Hepatocyte (in vitro differentiated cells): ENCODE results near the gene CLIC3. TPM values are rescaled to one million over a fixed set of nuclear protein-coding genes. Genes with fewer than 3 reads are reported as not detected.

Source experiments
- DNase-seq: peaks from one replicate; pipeline ENCODE4 v3.0.0-alpha.2; 2016; ENCODE audit warnings: low spot score
- H2AFZ ChIP-seq: fragments of 200-600 bp; sonication (generic); 2 replicates; pipeline ENCODE4 v1.6.0; 2016; ENCODE audit warnings: antibody characterized with exemption, mild to moderate bottlenecking
- H3K27ac ChIP-seq: fragments of 200-600 bp; sonication (generic); 2 replicates; pipeline ENCODE4 v1.5.1; 2016; ENCODE audit warnings: mild to moderate bottlenecking
- H3K27me3 ChIP-seq: fragments of 200-600 bp; sonication (generic); 2 replicates; pipeline ENCODE4 v1.6.1; 2016
- H3K36me3 ChIP-seq: fragments of 200-600 bp; sonication (generic); replicated peaks from 2 replicates; pipeline ENCODE4 v1.5.1; 2016; ENCODE audit warnings: low read depth; ENCODE audit not compliant: insufficient read depth
- H3K4me1 ChIP-seq: fragments of 200-600 bp; sonication (generic); 2 replicates; pipeline ENCODE4 v1.5.1; 2016; ENCODE audit warnings: mild to moderate bottlenecking, moderate library complexity; ENCODE audit not compliant: insufficient read depth
- H3K4me2 ChIP-seq: fragments of 200-600 bp; sonication (generic); 2 replicates; pipeline ENCODE4 v1.6.0; 2016
- H3K4me3 ChIP-seq: fragments of 200-600 bp; sonication (generic); 2 replicates; pipeline ENCODE4 v1.5.1; 2016; ENCODE audit warnings: mild to moderate bottlenecking
- H3K79me2 ChIP-seq: fragments of 200-600 bp; sonication (generic); 2 replicates; pipeline ENCODE4 v1.6.0; 2017; ENCODE audit warnings: mild to moderate bottlenecking
- H3K9me2 ChIP-seq: fragments of 200-600 bp; sonication (generic); replicated peaks from 2 replicates; pipeline ENCODE4 v1.6.0; 2017; ENCODE audit warnings: mild to moderate bottlenecking; ENCODE audit not compliant: insufficient read depth
- H3K9me3 ChIP-seq: fragments of 200-600 bp; sonication (generic); 2 replicates; pipeline ENCODE4 v1.5.1; 2016; ENCODE audit warnings: low read depth, mild to moderate bottlenecking
- H4K20me1 ChIP-seq: fragments of 200-600 bp; sonication (generic); 2 replicates; pipeline ENCODE4 v1.6.0; 2016; ENCODE audit warnings: mild to moderate bottlenecking; ENCODE audit not compliant: insufficient read depth, poor library complexity, severe bottlenecking
- CTCF ChIP-seq: fragments of 200-600 bp; sonication (generic); IDR thresholded peaks from 2 replicates; pipeline ENCODE4 v1.5.1; 2016; ENCODE audit warnings: antibody characterized with exemption, mild to moderate bottlenecking; ENCODE audit not compliant: poor library complexity
- EZH2 ChIP-seq: fragments of 200-600 bp; sonication (generic); IDR thresholded peaks from 2 replicates; pipeline ENCODE4 v1.6.1; 2016; ENCODE audit warnings: antibody characterized with exemption, mild to moderate bottlenecking, borderline replicate concordance
- EZH2phosphoT487 ChIP-seq: fragments of 200-600 bp; sonication (generic); IDR thresholded peaks from one replicate; pipeline ENCODE4 v1.6.1; 2018; ENCODE audit warnings: antibody characterized with exemption, mild to moderate bottlenecking, low read depth, moderate library complexity; ENCODE audit not compliant: unreplicated experiment, severe bottlenecking
- WGBS: methylation state at CpG from one replicate; pipeline ENCODE4 v1.1.6; 2016; ENCODE audit warnings: low lambda C conversion rate; ENCODE audit errors: missing lambda C conversion rate; 5-methylcytosine and 5-hydroxymethylcytosine counted together
- polyA plus RNA-seq: library from polyadenylated mRNA; unstranded; fragments of >200 nt; fragmentation: Nextera tagmentation; extraction: Ambion mirVana; gene quantifications from 2 replicates; pipeline ENCODE4 v1.2.1, GENCODE V29; 2016
- total RNA-seq: library from RNA; depleted of rRNA; stranded (reverse); fragments of >200 nt; gene quantifications from 2 replicates; pipeline ENCODE4 v1.2.3, GENCODE V29; 2014

Gene CLIC3
- total and polyA plus RNA-seq, 2 experiments from 2014 or later = 6.6 to 45.0 TPM

- no peaks in the 10 kb centered on the region for H3K36me3 ChIP-seq
- no peaks in the 10 kb centered on the region for H3K4me1 ChIP-seq
- TF ChIP-seq CTCF = no peak
- TF ChIP-seq EZH2phosphoT487 = no peak
- no peak for TF ChIP-seq EZH2
- H3K9me3 ChIP-seq = no peaks in the 10 kb centered on the region
- no peaks in the 10 kb centered on the region for H3K79me2 ChIP-seq
- H2AFZ ChIP-seq = peak overlapping the region; percentile 37
- DNase-seq = peak; percentile 79
- WGBS = under 1% methylated on average over 20 of the region's 78 CpGs
- no peak overlapping the region for H3K27ac ChIP-seq
- H4K20me1 ChIP-seq = no peaks in the 10 kb centered on the region
- H3K9me2 ChIP-seq = no peaks in the 10 kb centered on the region
- H3K4me3 ChIP-seq = peak overlapping the region; percentile 49
- no peaks in the 10 kb centered on the region for H3K27me3 ChIP-seq
- peak overlapping the region; percentile 90 for H3K4me2 ChIP-seq
Observed at GRCh38 chr9:136978073-136978864, 18.1 kb downstream of the CLIC3 start.

- Histone ChIP-seq H3K27me3 (no peaks in the 10 kb centered on the region), H3K9me3 (no peaks in the 10 kb centered on the region), H3K4me2 (peak overlapping the region; percentile 90), H3K79me2 (no peaks in the 10 kb centered on the region), H2AFZ (peak overlapping the region; percentile 37), H3K4me3 (peak overlapping the region; percentile 49), H3K9me2 (no peaks in the 10 kb centered on the region), H3K36me3 (no peaks in the 10 kb centered on the region), H3K4me1 (no peaks in the 10 kb centered on the region), H3K27ac (no peak overlapping the region), H4K20me1 (no peaks in the 10 kb centered on the region)
- DNase-seq = no peak
- TF ChIP-seq EZH2 (no peak), EZH2phosphoT487 (no peak), CTCF (no peak)
- 19% methylated on average over 26 of the region's 33 CpGs for WGBS
Observed at GRCh38 chr9:136977649-136978072, 18.7 kb downstream of the CLIC3 start.

GRCh38 chr9:136977223-136977622, 19.1 kb downstream of the CLIC3 start, which contains the start of gene PTGDS:
Gene PTGDS (plus strand): TSS chr9:136977504. CDS start chr9:136977579, 75 bp downstream.
- Histone ChIP-seq H3K27me3 (no peaks in the 10 kb centered on the region), H3K36me3 (no peaks in the 10 kb centered on the region), H3K4me3 (peak within 1 kb of the TSS; percentile 49), H2AFZ (peak within 1 kb of the TSS; percentile 37), H4K20me1 (no peaks in the 10 kb centered on the region), H3K9me2 (no peaks in the 10 kb centered on the region), H3K9me3 (no peaks in the 10 kb centered on the region), H3K4me1 (no peaks in the 10 kb centered on the region), H3K4me2 (peak within 1 kb of the TSS; percentile 90), H3K27ac (no peak within 1 kb of the TSS), H3K79me2 (no peaks in the 10 kb centered on the region)
- WGBS = 85% methylated on average over 10 of the region's 10 CpGs
- DNase-seq = no peak
- TF ChIP-seq EZH2phosphoT487 (no peak), EZH2 (no peak), CTCF (no peak)
